ENCODE results near the gene ZNF350.
"Not testable (repeated sequence)": the region's sequence is repeated elsewhere in the genome, so short reads cannot be mapped to it uniquely, and the experiment has no call there.

ZNF350 gene

DNA sequence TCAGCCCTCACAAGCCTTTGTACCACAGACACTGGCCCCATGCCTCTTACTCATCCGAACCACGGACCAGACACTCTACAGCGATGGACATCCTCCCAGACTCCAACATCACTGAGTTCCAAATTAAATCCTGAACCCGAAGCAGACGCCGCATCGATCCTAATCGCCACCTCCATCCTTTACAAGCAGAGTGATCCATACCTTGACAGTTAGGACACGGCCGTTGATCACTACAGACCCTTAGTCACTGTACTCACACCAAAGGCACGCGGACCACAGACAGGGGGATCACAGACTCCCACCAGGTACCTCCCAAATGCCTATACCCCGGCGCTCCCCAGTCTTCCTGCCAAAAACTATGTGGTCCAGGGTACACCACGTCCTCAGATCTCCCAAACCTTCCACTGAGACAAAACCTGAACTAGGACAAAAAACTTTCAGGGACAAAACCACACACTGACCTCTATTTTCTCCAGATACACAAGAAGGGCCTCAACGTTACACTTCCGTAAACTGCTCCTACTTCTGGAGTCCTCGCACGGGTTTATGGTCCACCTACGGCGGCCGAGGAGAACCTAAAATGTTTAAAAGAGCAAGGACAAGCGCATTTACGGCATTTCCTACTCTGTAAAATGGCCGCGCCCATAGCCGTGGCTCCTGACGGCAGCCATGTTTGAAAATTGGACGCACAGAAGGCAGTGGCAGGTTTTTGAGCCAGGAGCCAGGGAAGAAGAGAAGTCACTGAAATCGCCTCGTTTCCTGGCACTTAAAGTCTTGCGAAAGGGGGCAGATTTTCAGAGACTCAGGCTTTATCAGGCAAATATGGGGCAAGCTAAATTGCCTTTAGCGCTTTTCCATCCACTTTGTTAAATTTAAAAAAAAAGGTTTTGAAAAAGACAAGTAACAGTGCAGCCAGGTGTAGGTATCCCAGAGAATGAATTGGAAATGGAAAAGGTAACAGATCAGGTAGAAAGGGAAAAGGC, at the start of gene ZNF350:
Gene ZNF350, minus strand, starts transcription at position 532 of the 983 bp plus-strand sequence. CDS start 12,480 bp downstream, outside the sequence.
- DNase-seq (ENCODE audit: low read depth) = peak; percentile 76

DNA sequence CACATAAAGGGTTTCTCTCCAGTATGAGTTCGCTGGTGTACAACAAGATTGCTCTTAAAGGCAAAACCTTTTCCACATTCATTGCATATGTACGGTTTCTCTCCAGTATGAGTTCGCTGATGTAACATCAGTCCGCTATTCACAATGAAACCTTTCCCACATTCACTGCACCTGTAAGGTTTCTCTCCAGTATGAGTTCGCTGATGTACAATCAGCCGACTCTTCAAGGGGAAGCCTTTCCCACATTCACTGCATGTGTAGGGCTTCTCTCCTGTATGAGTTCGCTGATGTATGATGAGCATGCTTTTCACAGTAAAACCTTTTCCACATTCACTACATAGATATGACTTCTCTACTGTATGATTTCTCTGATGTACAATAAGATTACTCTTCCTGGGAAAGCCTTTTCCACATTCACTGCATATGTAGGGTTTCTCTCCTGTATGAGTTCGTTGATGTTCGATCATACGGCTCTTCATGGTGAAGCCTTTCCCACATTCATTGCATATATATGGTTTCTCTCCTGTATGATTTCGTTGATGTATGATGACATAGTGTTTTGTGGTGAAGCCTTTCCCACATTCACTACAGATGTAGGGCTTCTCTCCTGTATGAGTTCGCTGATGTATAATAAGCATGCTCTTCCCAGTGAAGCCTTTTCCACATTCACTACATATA, 47.5 kb upstream of the ZNF350 start:
- no peak for DNase-seq (ENCODE audit: low read depth)

DNA sequence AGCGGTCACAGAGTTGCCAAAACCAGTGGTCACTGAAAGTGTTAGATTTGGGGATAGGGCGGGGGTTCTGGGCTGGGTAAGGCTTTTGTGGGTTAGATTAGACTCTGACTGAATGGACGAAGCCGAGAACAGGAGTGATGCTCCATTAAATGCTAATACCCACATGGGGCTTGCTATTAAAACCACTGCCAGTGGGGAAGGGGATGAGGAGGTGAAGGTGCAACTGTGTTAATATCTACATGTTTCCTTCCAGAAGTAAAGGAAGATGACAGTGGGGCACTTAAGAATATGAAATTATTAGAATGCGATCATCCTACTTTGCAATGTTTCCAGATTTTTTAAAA, 42.1 kb upstream of the ZNF350 start:
- no peak for DNase-seq (ENCODE audit: low read depth)

DNA sequence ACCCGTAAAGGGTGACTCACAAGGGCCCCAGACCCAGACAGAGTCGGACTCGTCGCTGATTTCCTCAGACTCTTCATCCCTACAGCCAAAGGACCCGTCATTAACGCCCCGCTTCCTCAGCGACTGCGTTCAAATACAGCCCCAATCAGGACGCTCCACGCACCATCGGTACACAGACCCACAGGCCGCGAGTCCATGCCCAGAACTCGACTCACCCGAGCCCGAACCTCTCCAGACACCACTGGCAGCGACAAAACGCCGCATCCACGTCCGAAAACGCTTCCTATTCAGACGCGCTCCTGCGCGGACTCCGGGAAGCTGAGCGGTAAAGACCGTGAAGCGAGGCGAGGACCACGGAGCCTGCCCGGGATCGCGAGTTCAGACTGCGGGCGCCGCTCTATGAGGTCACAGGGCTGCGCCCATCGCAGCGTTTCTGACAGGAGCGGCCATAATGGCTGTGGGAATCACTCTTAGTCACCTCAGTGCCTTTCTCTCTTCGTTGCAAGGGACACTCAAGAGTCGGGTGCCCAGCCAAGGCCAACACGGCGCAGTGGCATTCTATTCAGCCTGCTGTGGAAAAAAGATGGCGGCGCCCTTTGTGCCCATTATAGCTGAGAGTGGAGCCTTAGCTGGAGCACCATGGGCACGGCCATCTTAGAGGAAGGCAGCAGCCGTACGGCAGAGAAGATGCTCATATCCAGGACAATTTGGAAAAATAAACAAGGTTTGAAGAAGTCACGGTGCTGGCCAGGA, 41.6 kb upstream of the ZNF350 start, which contains the start of gene ZNF614:
Gene ZNF614, minus strand, starts transcription at position 353 of the 753 bp plus-strand sequence. CDS start 2,634 bp downstream, outside the sequence.
- DNase-seq (ENCODE audit: low read depth) = peak; percentile 76

DNA sequence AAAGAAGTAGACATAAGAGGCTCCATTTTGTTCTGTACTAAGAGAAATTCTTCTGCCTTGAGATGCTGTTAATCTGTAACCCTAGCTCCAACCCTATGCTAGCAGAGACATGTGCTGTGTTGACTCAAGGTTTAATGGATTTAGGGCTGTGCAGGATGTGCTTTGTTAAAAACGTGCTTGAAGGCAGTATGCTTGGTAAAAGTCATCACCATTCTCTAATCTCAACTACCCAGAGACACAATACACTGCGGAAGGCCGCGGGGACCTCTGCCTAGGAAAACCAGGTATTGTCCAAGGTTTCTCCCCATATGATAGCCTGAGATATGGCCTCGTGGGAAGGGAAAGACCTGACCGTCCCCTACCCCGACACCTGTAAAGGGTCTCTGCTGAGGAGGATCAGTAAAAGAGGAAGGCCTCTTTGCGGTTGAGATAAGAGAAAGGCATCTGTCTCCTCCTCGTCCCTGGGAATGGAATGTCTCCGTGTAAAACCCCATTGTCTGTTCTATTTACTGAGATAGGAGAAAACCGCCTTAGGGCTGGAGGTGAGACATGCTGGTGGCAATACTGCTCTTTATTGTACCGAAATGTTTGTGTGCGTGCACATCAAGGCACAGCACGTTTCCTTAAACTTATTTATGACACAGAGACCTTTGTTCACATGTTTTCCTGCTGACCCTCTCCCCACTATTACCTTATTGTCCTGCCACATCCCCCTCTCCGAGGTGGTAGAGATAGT, 39.8 kb upstream of the ZNF350 start:
- not testable (repeated sequence) for DNase-seq (ENCODE audit: low read depth)

DNA sequence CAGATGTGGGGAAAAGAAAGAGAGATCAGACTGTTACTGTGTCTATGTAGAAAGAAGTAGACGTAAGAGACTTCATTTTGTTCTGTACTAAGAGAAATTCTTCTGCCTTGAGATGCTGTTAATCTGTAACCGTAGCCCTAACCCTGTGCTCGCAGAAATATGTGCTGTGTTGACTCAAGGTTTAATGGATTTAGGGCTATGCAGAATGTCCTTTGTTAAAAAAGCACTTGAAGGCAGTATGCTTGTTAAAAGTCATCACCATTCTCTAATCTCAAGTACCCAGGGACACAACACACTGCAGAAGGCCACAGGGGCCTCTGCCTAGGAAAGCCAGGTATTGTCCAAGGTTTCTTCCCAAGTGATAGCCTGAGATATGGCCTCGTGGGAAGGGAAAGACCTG, 37.8 kb upstream of the ZNF350 start:
- DNase-seq (ENCODE audit: low read depth) = not testable (repeated sequence)

- DNase-seq (ENCODE audit: low read depth) = no peak
Measured at GRCh38 chr19:52022193-52022592, 35.6 kb upstream of the ZNF350 start.

- DNase-seq (ENCODE audit: low read depth) = no peak
Measured at GRCh38 chr19:52020506-52020905, 33.9 kb upstream of the ZNF350 start.

- DNase-seq (ENCODE audit: low read depth) = no peak
Measured at GRCh38 chr19:52010674-52011073, 24.0 kb upstream of the ZNF350 start.

DNA sequence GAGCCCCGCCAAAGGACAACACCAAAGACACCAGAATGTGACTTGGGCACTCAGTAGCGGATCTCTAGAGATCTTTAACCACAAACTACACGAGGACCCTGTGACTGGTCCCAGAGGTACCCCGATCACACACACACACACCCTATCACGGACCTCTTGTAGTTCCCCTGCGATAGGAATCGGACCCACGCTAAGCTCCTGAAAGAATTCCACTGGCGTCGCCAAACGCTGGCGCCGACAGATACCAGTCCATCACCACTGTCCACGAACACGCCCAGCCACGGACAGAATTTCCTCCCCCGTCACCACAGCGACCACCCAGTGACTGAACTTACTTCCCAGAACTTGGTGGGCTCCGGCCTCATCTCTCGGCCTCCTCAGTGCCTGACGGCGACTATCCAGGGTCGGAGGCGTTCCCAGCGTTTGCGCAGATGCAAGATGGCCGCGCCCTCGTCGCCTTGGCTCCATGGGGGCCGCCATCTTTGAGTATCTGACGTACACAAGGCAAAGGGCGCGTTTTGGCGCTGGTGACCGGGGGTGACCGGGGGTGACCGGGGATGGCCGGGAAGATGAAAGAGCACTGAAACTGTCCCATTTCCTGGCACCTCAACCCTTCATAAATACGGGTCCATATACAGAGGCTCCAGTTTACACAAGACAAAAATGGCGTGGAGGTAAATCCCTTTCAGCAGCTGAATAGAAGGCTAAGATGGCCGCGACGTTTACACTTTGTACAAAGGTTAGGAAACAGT, 21.3 kb upstream of the ZNF350 start, which contains the start of gene ZNF615:
Gene ZNF615, minus strand, starts transcription at position 406 of the 752 bp plus-strand sequence. CDS start 4,500 bp downstream, outside the sequence.
- DNase-seq (ENCODE audit: low read depth) = peak; percentile 83

DNA sequence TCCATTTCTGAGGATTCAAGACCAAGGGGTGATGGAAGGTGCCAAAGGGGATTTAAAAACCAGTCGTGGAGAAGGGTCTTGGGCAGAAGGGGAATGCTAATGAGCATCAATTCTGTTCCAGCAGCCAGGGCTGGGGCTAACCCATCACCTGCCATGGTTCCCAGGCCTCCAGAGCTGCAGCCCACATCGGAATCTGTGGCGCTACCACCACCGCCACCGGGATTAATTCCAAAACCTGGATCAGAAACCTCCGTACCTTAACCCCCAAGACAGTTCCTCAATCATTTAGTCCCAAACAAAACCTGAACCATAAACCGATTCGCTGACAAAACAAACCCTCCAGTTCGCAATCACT, 20.8 kb upstream of the ZNF350 start:
- DNase-seq (ENCODE audit: low read depth) = no peak

GRCh38 chr19:51994048-51994644, 7.5 kb upstream of the ZNF350 start:
- no peak for DNase-seq (ENCODE audit: low read depth)

- DNase-seq (ENCODE audit: low read depth) = no peak
Measured at GRCh38 chr19:51993422-51993821, 6.8 kb upstream of the ZNF350 start.

DNA sequence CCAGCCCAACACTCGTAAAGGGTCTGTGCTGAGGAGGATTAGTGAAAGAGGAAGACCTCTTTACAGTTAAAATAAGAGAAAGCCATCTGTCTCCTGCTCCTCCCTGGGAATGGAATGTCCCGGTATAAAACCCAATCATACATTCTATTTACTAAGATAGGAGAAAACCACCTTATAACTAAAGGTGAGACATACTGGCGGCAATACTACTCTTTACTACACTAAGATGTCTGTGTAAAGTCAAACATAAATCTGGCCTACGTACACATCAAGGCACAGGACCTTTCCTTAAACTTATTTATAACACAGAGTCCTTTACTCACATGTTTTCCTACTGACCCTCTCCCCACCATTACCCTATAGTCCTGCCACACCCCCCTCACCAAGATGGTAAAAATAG, 3.3 kb downstream of the ZNF350 start:
- DNase-seq (ENCODE audit: low read depth) = no peak

- not testable (repeated sequence) for DNase-seq (ENCODE audit: low read depth)
Measured at GRCh38 chr19:51980926-51981325, 5.7 kb downstream of the ZNF350 start.

GRCh38 chr19:51980116-51980736, 6.4 kb downstream of the ZNF350 start:
- DNase-seq (ENCODE audit: low read depth) = no peak

- no peak for DNase-seq (ENCODE audit: low read depth)
Measured at GRCh38 chr19:51978882-51979281, 7.8 kb downstream of the ZNF350 start.

DNA sequence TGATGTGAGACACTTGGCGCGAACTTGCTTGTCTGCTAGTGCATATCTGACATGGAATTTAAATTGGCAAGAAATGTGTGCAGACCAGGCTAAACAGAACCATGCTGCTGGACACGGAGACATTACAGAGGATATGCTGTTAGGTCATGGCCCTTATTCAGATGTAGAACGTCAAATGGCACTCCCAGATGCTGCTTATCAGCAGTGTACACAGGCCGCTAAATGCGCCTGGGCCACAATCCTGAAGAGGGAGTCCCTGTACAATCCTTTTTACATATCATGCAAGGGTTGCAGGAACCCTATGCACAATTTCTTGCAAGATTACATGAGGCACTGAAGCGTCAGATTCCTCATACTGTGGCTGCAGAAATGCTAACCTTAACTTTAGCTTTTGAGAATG, 9.3 kb downstream of the ZNF350 start:
- DNase-seq (ENCODE audit: low read depth) = no peak

GRCh38 chr19:51976852-51977251, 9.8 kb downstream of the ZNF350 start:
- no peak for DNase-seq (ENCODE audit: low read depth)

DNA sequence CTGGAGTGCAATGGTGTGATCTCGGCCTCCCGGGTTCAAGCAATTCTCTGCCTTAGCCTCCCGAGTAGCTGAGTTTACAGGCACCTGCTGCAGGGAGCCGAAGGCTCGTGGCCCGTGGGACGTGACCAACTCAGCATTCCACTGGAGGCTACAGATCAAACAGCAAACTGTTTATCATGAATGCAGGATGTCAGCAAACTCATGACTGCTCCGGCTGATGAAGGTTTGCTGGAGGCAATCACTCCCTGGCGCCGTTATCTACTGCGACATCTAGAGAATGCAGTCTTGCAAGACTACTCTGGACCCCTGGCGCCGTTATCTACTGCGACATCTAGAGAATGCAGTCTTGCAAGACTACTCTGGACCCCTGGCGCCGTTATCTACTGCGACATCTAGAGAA, 10.9 kb downstream of the ZNF350 start:
- not testable (repeated sequence) for DNase-seq (ENCODE audit: low read depth)

All from stimulated activated CD8-positive, alpha-beta memory T cell treated with anti-CD3 and anti-CD28 coated beads, Interleukin-4, amount 100 ng/mL, for 24 hours (primary cell).